Articular chondrocyte of knee joint (primary cell): ENCODE measurements around the gene CFAP43. TPM values are rescaled to one million over a fixed set of nuclear protein-coding genes. Genes with fewer than 3 reads are reported as not detected.

Experiments
- small RNA-seq: library from RNA; depleted of rRNA; stranded (forward); fragments of <200 nt; gene quantifications from one replicate; pipeline ENCODE3, GENCODE V24; 2012
- total RNA-seq: library from RNA; depleted of rRNA; stranded (reverse); fragments of >200 nt; gene quantifications from 2 replicates; pipeline ENCODE4 v1.2.3, GENCODE V29; 2012

Gene CFAP43, protein sequence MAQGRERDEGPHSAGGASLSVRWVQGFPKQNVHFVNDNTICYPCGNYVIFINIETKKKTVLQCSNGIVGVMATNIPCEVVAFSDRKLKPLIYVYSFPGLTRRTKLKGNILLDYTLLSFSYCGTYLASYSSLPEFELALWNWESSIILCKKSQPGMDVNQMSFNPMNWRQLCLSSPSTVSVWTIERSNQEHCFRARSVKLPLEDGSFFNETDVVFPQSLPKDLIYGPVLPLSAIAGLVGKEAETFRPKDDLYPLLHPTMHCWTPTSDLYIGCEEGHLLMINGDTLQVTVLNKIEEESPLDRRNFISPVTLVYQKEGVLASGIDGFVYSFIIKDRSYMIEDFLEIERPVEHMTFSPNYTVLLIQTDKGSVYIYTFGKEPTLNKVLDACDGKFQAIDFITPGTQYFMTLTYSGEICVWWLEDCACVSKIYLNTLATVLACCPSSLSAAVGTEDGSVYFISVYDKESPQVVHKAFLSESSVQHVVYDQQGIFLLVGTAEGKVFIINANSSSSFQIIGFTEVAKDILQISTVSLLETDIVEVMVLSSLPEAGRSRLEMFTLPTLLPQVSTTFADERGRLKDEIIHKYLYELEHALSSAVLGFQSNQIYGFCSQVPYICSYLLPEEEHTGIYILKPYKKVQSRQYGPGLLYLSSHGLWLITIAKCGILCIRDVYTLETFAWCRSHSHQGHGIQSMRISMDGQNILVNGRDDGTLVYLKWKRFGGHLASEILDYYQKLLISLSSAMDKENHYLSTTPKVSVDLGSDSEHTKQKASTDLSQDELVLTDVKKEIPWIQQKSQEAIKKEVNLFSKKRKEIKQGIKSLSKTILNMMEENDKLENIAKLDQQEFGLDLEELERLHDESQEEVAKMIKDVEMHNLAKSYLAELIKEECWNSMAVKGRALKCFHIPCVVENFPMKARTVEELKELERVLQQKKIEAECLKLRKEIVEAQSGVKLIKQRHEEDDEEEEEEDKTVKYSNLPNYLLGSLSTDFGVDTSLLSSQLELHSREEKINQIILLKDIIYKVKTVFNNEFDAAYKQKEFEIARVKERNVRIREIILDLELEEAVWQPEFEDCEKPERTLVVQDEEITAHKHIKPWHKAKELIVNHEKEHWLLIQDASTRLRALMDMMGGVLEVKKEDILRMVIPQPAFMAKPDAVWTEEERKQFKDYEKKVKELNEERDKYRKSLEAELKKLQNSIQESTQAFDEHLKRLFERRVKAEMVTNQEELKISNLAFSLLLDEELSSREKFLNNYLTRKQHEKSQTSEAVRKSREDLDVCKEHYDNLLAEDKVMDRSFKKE (N-terminal part only)
- total RNA-seq = 0.78 and 1.2 TPM in 2 replicates

DNA sequence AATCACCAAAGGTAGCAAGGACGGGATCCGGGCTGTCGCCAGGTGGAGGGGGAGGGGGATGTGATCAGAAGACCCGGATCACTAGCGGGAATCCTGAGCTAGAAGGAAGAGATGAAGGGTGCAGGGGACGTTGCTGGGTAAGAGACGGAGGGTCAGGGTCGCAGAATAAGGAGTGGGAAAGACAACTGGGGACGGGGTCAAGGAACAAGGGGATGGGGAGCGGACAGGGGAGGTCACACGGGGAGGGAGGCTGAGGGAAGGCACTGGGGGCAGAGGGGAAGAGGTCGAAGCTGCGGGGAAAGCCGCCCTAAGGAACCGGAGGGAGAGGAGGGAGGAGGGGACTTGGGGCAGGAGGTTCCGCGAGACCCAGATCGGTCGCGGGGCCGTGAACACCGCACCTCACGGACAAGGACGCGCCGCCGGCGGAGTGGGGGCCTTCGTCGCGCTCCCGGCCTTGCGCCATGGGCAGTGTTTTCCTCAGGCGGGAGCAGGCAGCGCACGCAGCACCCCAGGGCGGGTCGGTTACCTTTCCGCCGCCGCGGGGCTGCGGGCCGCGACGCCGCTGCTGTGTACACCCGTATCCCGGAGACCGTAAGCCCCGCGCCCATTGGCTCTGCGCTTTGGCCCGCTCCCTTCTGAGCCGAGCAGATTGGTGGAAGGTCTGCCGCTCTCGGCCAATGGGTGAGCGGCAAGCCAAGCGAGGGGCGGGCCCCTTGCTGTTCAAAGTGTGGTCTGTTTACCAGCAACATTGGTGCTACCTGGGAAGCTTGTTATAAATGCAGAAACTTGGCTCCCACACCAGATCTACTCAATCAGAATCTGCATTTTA is at the start of gene CFAP43:
Gene CFAP43, minus strand, starts transcription at position 581 of the 829 bp plus-strand sequence. Its CDS starts 118 bp downstream, at position 463.

DNA sequence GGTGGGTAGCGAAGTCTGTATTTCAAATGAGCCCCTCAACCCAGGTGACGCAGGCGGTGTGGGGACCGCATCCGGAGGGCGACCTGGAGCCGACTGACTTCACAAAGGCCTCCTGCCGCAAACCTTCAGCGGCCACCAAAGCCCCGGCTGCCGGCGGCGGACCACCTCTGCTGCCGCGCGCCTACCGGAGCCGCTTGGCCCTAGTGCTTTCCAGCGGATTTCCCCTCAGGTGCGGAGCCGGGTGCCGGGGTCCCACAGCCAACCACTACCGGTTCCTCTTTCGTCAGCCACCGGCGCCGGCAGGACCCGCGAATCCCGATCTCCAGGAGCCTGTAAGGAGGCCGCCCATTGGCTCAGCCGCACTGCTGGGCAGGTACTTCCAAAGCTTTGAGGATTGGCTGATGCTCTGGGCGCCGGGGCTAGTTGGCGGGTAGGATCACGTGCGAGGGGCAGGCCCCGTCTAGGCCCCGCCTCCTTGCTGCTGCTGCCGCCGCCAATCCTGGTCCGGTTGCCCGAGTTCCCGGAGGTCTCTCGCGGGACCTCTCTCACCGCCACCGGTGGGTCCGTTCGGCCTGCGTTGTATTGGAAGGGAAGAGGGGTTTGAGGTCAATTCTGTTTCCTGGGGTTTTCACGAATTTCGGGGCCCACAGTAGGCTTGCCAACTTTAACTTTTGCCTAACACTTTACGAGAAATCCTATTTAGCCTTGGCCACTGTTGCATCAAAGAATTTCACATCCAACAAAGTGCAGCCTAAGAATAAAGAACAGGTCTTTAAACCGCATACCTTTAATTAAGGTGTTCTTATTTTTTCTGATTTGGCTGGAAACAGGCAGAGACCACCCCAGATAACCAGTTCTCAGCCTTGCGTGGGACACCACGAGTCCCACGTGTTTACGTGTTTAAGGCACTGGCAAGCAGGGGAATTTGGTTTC is 36.8 kb upstream of the CFAP43 start, which contains the start of gene GSTO2:
Gene GSTO2, plus strand, starts transcription at position 472 of the 933 bp plus-strand sequence. CDS start 5,732 bp downstream, outside the sequence.

DNA sequence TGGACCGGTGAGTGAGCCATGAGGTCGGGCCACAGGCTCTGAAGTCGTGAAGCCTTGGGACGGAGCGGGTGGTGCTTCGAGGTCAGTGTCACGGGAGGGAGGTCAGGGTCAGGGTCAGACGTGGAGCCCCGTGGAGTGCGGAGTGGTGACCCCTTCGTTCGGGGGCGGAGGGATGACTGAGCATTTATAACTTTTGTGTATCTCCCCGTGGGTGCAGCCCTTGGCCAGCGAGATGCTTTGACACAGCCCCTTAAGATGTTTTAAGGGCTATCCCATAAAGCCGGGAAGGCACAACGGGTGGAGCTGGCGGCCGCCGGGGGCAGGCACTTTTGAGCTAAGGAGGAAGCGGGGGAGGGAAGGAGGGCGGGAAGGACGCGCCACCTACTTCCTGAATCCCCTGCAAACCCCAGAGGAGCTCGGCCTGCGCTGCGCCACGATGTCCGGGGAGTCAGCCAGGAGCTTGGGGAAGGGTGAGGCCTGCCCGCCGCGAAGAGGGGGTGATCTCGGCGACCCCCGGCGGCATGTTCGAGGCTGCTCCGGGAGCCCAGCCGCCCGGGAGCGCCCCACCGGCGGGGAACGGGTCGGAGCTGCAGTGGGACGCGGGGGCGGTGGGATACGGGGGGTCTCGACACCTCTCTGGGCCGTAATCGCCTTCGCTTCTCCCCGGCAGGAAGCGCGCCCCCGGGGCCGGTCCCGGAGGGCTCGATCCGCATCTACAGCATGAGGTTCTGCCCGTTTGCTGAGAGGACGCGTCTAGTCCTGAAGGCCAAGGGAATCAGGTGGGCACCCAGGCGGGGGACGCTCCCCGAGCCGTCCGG is 22.5 kb upstream of the CFAP43 start, which contains the start of gene GSTO1:
Gene GSTO1, plus strand, starts transcription at position 400 of the 818 bp plus-strand sequence. Its CDS starts 37 bp downstream, at position 437.

DNA sequence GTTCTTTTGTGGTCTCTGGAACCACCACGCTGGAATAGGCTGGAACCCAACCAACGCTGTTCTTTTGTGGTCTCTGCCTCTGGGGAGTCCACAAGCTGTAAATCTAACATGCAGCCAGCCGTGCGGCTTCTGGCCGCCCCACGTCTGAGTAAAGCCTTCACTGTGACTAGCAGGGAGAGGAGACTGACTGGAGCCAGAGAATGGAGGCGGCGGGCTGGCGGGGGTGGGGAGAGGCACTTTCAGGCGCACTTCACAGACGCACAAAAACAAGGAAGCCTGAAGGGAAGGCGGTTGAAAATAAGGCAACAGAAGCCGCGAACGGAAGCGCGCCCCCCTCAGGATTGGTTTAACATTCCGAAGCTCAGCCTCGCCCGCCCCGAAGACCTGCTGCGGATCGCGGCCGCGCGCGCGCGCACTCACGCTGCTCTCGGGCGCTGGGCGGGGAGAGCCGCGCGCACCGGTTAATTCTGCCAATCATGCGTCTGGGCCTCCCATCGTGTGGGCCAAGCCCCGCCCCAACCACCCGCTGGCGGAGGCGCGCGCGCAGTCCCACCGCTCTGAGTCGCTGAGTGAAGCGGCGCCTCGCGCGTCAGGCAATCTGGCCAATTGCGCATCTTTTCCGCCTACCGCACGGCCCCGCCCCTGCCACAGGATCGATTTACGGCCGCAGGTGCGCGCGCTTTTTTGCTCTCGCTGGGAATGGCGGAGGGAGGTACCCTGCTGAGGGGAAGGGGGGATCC is 110.5 kb downstream of the CFAP43 start, which contains the start of gene SFR1:
Gene SFR1, plus strand, starts transcription at position 687 of the 740 bp plus-strand sequence. Its CDS starts 13 bp downstream, at position 700.

DNA sequence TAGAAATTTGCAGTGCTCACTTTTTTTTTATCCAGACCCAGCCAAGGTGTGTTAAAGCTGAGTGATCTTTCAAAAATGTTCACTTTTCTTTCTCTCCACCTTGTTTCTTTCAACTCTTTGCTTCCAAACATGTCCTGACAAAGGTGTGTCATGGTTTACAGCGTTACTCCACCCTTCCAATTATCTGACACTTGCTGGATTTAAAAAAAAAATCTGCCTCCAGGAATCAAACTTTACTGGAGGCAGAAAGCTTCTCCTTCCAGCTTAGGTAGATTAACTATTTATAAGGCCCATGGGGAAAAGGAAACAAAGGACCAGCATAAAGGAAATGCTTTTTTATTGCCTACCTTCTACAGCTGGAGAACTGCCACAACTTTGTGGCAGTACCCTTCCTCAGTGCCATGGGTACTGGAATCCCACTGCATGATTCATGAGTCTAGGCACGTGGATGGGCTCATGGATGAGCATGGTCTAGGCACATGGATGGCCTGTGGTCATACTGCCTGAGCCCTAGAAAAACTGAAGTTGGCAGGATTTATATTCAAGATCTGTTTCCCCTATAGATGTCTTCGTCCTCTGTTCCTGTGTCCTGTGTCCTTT is 146.3 kb downstream of the CFAP43 start, which contains the start of gene COL17A1:
Gene COL17A1, minus strand, starts transcription at position 80 of the 600 bp plus-strand sequence. CDS start 5,207 bp downstream, outside the sequence.

Small RNAs within 50 kb of the gene (small RNA-seq; reads per million reads assigned to genes)
- 2.8 reads per million, percentile 81 among the genes with 10 or more reads in this experiment for gene MIR4482
- not detected for gene MIR609

Other genes with a start within 250 kb of the CFAP43 start
- gene COL17A1, start 146.5 kb downstream of the CFAP43 start, total RNA-seq = 0.13 and 0.76 TPM in 2 replicates
- gene SFR1, start 110.2 kb downstream of the CFAP43 start, total RNA-seq = 18.4 and 23.2 TPM in 2 replicates
- gene GSTO1, start 22.5 kb upstream of the CFAP43 start, total RNA-seq = 270 and 288 TPM in 2 replicates
- 9.0 and 11.0 TPM in 2 replicates for gene GSTO2, start 36.8 kb upstream of the CFAP43 start, total RNA-seq
- gene ITPRIP, start 106.1 kb upstream of the CFAP43 start, total RNA-seq = 20.8 and 31.8 TPM in 2 replicates
- gene CFAP58, start 121.5 kb upstream of the CFAP43 start, total RNA-seq = 0.86 and 2.0 TPM in 2 replicates